PFSK-1 (cell line): ENCODE measurements around the gene DDX50.

Experiments used
- POLR2AphosphoS5 ChIP-seq: IDR thresholded peaks from 2 replicates; pipeline ENCODE4 v1.6.1; 2012; ENCODE audit warnings: low read depth, mild to moderate bottlenecking, control low read depth, low read length, moderate library complexity
- REST ChIP-seq, 2 experiments: IDR thresholded peaks; 2 replicates each; pipeline versions ENCODE4 v1.6.1 to v1.8.0; 2011 to 2012; ENCODE audit warnings: low read depth in 2 of 2, low read length in 2 of 2, control low read depth in 1 of 2, inconsistent platforms in 1 of 2, mild to moderate bottlenecking in 1 of 2, moderate library complexity in 1 of 2; ENCODE audit not compliant: insufficient read depth in 1 of 2
- SIN3A ChIP-seq: IDR thresholded peaks from 2 replicates; pipeline ENCODE4 v1.6.1; 2012; ENCODE audit warnings: mild to moderate bottlenecking, low read length, moderate library complexity, borderline replicate concordance; ENCODE audit not compliant: insufficient read depth
- TAF1 ChIP-seq: IDR thresholded peaks from 2 replicates; pipeline ENCODE4 v1.6.1; 2012; ENCODE audit warnings: low read length, control low read depth, borderline replicate concordance; ENCODE audit not compliant: insufficient read depth

GRCh38 chr10:68895041-68895440 is 6.1 kb upstream of the DDX50 start:
- no peak for TF ChIP-seq POLR2AphosphoS5
- TF ChIP-seq REST (IDR thresholded peaks at IDR 0.05; ENCODE audit: insufficient read depth in 1 of 2, low read depth in 2 of 2, low read length in 2 of 2), result no peak
- TF ChIP-seq TAF1, result no peak
- no peak for TF ChIP-seq SIN3A
